ENCODE results near the gene SDK1. TPM values are rescaled to one million over a fixed set of nuclear protein-coding genes. Genes with fewer than 3 reads are reported as not detected.

Gene SDK1
- total RNA-seq, 2 donors from 2014 or later: 1.3 to 2.6 TPM

- intact Hi-C loops (cut with DNase I): no loop called here
- no peak overlapping the region for H3K4me3 ChIP-seq
- TF ChIP-seq, protein P1, sequence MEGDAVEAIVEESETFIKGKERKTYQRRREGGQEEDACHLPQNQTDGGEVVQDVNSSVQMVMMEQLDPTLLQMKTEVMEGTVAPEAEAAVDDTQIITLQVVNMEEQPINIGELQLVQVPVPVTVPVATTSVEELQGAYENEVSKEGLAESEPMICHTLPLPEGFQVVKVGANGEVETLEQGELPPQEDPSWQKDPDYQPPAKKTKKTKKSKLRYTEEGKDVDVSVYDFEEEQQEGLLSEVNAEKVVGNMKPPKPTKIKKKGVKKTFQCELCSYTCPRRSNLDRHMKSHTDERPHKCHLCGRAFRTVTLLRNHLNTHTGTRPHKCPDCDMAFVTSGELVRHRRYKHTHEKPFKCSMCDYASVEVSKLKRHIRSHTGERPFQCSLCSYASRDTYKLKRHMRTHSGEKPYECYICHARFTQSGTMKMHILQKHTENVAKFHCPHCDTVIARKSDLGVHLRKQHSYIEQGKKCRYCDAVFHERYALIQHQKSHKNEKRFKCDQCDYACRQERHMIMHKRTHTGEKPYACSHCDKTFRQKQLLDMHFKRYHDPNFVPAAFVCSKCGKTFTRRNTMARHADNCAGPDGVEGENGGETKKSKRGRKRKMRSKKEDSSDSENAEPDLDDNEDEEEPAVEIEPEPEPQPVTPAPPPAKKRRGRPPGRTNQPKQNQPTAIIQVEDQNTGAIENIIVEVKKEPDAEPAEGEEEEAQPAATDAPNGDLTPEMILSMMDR (IDR thresholded peaks at IDR 0.05): no peak
These were observed 73.2 kb downstream of the SDK1 start for GRCh38 chr7:3374239-3374638.

GRCh38 chr7:3378390-3379150 is 77.5 kb downstream of the SDK1 start:
- Histone ChIP-seq H3K27ac (no peak overlapping the region), H3K36me3 (no peaks in the 10 kb centered on the region), H3K9ac (ENCODE audit: low read depth in 2 of 2, low read length in 2 of 2) (no peak overlapping the region), H3K4me3 (no peak overlapping the region), H3K9me3 (no peaks in the 10 kb centered on the region), H3K27me3 (no peaks in the 10 kb centered on the region), H3K4me1 (no peaks in the 10 kb centered on the region)
- TF ChIP-seq, protein P1 (IDR thresholded peaks at IDR 0.05): no peak
- no peak for DNase-seq
- intact Hi-C loops (cut with DNase I): no loop called here

More at GRCh38 chr7:3374239-3374638, 73.2 kb downstream of the SDK1 start:
- Histone ChIP-seq H3K9me3 (no peaks in the 10 kb centered on the region), H3K36me3 (no peaks in the 10 kb centered on the region), H3K9ac (ENCODE audit: low read depth in 2 of 2, low read length in 2 of 2) (no peak overlapping the region), H3K27me3 (no peaks in the 10 kb centered on the region), H3K27ac (no peak overlapping the region), H3K4me1 (no peaks in the 10 kb centered on the region)
- no peak for DNase-seq

GRCh38 chr7:3380034-3380433 is 79.0 kb downstream of the SDK1 start:
- H3K9me3 ChIP-seq: no peaks in the 10 kb centered on the region
- no peaks in the 10 kb centered on the region for H3K36me3 ChIP-seq
- TF ChIP-seq, protein P1 (IDR thresholded peaks at IDR 0.05): no peak
- intact Hi-C loops (cut with DNase I): no loop called here
- no peaks in the 10 kb centered on the region for H3K27me3 ChIP-seq
- H3K27ac ChIP-seq: no peak overlapping the region
- H3K4me1 ChIP-seq: no peaks in the 10 kb centered on the region
- no peak overlapping the region for H3K4me3 ChIP-seq
- no peak for DNase-seq
- H3K9ac ChIP-seq (ENCODE audit: low read depth in 2 of 2, low read length in 2 of 2): no peak overlapping the region

- H3K36me3 ChIP-seq: no peaks in the 10 kb centered on the region
- TF ChIP-seq, protein P1 (IDR thresholded peaks at IDR 0.05): no peak
- DNase-seq: no peak
- no peak overlapping the region for H3K9ac ChIP-seq (ENCODE audit: low read depth in 2 of 2, low read length in 2 of 2)
- no peak overlapping the region for H3K4me3 ChIP-seq
- intact Hi-C loops (cut with DNase I): no loop called here
- no peaks in the 10 kb centered on the region for H3K9me3 ChIP-seq
- no peaks in the 10 kb centered on the region for H3K4me1 ChIP-seq
- no peaks in the 10 kb centered on the region for H3K27me3 ChIP-seq
- no peak overlapping the region for H3K27ac ChIP-seq
These were observed 80.0 kb downstream of the SDK1 start for GRCh38 chr7:3380886-3381685.

DNA sequence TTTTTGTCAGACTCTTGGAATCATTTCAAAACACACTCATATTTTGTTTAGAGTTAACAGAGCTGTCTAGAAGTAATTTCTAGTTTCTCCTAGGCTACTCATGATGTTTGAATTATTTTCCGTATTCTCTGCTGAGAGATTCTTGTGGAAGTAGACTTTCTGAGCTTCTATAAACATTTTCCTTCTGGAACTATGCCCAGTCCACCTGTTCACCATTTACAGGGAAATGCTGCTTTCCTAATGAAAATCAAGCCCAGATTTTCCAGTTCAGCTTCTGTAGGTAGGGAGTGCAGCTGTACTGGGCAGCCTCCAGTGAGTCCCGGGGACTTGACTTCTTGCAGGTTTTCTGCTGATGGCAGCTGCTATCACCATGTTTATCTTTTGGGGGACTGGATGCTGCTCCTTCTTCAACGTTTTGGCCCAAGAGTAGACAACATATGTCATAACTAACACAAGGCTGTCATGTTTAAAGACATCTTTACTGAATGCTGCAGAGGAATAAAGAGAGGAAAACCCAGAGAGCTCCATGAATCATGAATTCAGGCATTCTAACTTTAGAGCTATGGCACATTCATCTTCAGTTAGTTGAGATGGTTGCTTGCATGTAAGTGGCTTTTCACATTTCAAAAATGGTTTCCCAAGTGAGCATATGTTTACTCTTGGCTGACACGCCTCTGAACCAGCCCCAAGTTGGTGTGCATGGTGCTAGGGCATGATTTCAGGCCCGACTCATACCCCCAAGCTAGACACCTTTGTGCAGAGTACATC is 85.6 kb downstream of the SDK1 start:
- Histone ChIP-seq H3K36me3 (no peaks in the 10 kb centered on the region), H3K27me3 (no peaks in the 10 kb centered on the region), H3K4me3 (no peak overlapping the region), H3K9me3 (no peaks in the 10 kb centered on the region), H3K27ac (no peak overlapping the region), H3K9ac (ENCODE audit: low read depth in 2 of 2, low read length in 2 of 2) (no peak overlapping the region), H3K4me1 (no peaks in the 10 kb centered on the region)
- intact Hi-C loops (cut with DNase I): no loop called here
- DNase-seq: no peak
- TF ChIP-seq, protein P1 (IDR thresholded peaks at IDR 0.05): no peak

All from colonic mucosa (tissue), 4 donors.